NCI-H1092 (cell line): ENCODE results near the gene NLRP6.
"Not testable (repeated sequence)": the region's sequence is repeated elsewhere in the genome, so short reads cannot be mapped to it uniquely, and the experiment has no call there.

Experiments used
- DNase-seq: peaks from one replicate; lab custom pipeline; 2025; lab: John Stamatoyannopoulos, UW

NLRP6 gene

DNA sequence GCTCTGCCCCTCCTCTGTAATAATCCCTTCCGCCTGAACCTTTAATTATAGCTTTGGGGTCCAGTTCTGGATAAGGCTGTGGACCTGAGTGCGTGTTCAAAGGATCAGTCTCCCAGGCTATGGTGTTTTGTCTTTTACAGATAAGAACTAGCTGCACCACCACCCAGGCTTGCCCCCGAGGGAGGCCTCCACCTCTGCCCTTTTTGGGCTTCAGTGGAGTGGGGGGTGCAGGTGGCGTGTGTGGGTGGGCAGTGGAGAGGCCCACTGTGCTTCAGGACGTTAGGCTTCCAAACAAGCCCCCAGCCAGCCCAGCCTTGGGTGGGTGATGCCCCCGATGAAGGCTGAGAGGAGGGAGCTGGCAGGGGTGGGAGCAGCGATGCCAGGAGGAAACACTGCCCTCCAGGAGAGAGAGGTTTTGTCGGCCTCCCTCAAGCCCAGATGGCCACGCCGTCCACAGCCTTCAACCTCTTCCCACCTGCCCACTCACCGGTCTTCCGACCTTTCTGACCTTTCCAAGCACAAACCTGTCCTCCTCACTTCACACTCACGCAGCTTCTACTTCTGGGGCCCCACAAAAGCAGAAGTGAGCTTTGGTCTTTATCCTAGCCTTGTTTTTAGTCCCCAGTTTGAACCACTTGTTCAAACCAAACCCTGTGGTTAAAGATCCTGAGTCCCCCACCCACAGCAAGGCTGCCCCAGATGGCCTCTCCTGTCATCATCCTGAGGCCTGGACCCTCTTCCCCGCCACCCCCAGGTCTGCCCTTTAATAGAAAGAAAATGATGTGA is 21.1 kb upstream of the NLRP6 start:
- DNase-seq, result no peak

DNA sequence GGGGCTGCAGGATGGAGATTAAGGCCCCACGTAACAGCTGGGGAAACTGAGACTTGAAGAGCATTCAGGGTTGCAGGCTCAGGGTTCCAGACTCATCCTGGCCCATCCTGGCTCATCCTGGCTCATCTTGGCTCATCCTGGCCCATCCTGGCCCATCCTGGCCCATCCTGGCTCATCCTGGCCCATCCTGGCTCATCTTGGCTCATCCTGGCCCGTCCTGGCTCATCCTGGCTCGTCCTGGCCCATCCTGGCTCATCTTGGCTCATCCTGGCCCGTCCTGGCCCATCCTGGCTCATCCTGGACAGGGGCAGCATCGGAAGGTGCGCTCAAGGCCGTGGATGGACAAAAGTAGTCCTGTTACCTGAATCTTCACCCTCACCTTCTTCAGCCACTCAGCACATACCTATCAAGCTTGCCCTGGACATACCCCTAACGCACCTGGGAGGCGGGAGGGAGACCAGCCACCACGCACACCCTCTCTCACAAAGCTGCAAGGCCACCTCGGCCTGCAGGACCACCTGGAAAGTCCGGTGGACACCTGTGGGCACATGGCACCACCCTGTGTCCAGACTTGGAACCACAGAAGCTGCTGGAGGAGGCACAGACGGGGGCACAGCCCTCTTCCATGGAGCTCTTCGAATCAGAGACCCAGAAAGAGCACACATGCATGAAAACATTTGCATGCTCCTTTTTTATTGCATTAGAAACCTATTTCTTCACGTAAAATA is 20.3 kb upstream of the NLRP6 start:
- DNase-seq, result no peak

DNA sequence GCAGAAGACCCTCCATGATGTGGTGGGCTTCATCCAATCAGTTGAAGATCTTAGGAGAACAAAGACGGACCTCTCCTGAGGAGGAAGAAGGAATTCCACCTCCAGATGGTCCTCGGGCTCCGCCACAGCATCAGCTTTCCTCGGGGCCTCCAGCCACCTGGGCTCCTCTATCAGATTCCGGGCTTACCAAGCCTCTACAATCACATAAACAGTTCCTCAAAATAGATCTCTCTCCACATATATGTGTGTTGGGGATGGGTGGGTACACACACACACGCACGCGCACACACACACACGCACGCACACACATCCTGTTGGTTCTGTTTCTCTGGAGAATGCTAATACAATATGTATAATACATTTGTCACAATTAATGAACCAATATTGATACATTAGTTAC is 18.8 kb upstream of the NLRP6 start:
- no peak for DNase-seq

DNA sequence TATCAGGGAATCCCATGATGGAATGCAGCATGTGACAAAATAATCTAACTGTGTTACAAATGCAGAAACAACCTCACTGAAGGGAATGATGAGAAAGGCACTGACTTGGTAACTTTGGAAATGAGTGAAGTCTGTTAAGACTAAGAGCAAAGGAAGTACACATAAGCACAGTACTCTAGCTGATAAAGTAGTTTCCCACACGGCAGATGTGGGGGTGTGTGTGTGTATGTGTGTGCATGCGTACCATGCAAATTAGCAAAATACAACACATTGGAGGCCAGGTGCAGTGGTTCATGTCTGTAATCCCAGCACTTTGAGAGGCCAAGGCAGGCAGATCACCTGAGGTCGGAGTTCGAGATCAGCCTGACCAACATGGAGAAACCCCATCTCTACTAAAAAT is 16.6 kb upstream of the NLRP6 start:
- no peak for DNase-seq

DNA sequence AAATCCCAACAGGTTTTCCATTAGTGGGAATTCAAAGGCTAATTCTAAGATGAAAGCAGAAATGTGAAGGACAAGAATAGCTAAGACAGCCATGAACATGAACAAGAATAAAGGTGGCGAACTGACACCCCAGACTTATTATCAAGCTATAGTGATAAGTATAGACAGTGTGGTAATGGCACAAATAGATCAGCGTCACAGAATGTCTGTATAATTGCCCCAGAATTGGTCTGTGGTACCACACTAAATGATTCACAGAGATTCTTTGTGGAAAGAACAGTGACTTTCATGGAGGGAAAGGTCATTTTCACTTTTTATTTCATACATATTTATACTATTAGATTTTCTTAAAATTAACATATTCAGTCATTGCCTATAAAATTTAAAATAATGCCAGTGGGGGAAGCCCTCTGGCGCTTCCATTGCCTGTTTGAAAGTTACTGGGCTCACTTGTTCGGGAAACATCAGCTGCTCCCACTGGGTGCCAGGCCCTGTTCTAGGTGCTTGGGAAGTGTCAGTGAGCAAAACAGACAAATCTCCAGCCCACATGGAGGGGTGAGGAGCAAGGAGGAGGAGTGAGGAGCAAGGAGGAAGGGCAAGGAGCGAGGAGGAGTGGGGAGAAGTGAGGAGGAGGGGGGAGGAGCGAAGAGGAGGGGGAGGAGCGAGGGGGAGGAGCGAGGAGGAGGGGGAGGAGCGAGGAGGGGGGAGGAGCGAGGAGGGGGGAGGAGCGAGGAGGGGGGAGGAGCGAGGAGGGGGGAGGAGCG is 11.3 kb upstream of the NLRP6 start:
- no peak for DNase-seq

DNA sequence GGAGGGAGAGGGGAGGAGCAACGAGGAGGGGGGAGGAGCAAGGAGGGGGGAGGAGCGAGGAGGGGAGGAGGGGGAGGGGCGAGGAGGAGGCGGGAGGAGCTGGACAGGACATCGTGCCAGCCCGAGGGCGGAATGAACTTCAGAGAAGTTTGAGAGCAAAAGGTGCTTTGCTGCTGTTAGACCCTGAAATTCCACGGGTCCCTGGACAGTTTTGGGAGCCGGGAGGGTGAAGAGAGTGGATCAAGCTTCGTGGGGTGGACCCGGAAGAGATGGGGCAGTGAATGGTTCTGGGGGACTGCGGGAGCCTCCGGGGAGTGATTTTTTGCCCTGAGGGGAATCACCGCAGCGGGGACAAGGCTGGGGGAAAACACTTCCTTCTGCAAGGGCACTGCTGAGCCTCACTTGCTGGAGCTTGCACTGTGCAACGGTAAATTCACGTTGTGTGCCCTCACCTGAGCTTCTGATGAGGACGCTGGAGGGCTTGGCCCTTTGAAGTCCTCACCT is 10.7 kb upstream of the NLRP6 start:
- DNase-seq, result no peak

DNA sequence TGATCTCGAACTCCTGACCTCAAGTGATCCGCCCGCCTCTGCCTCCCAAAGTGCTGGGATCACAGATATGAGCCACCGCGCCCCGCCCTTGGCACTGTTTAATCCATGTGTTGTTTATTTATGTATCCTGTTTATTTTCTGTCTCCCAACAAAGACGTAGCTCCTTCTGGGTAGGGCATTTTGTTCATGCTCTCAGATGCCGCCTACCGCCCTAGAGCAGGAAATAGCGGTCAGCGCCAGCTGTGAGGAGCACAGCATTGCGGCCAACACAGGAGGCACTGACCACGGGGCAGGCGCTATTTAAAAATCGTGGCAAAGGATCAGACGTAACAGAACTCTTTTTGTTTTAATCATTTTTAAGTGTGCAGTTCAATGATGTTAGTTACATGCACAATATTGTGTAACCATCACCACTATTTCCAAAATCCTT is 9.5 kb upstream of the NLRP6 start:
- not testable (repeated sequence) for DNase-seq

DNA sequence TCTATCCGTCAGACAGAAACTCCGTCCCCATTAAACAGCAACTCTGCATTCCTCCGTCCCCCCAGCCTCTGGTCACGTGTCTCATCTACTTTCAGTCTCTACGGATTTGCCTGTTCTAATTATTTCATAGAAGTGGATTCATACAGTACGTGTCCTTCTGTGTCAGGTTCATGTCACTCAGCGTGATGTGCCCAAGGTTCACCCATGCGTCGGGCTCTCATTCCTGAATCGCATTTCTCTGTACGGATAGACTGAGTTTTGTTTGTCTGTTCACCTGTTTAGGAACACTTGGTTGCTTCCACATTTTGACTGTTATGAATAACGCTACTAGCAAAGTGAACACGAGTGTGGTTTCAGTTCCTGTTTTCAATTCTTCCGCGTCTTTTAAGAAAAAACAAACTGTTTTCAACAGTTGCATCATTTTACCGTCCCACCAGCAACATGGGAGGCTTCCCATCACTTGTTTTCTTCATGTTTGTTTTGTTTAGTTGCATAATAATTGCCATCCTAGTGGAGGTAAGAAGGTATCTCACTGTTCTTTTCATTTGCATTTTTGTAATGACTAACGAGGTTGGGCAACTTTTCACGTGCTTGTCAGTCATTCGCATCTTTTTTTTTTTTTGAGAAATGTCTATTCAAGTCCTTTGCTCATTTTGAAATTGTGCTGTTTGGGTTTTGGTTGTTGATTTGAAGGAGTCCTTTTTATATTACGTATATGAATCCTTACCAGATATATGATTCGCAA is 8.9 kb upstream of the NLRP6 start:
- DNase-seq, result no peak

DNA sequence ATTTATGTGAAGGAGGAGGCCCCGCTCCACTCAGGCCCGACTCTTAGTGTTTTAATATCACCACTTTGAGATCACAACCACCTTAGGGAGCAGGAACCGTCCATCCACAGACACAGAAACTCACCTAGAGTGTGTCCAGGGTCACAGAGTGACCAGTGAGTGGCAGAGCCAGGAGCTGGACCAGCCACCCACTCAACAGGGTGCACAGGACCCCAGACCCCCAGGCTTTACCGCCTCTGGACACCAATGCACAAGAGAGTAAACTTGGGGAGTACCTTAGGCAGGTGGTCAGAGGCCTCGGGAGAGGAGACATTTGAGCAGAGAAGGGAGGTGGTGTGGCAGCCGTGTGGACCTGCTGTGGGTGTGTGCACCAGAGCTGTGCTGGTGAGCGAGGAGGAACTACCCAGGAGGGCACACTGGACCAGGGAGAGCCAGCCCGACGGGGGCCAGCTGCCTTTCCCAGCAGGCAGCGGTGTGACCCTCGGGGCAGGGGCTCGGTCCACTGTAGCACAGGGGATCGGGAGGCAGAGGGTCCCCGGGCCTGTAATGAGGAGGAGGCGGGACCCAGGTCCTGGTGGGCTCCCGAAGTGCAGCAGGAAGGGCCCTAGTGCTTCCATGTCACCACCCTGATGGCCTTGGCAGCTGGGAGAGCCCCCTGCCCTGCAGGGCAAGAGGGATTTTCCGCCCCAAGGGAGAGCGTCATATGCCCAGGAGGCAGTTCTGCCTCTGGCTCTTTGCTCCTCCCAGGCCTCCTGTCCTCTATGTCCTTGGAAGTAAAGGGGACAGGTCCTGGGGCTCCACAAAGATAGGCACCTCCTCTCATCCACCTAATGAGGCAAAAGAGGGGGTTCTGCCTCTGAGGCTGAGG is 7.5 kb upstream of the NLRP6 start:
- no peak for DNase-seq

DNA sequence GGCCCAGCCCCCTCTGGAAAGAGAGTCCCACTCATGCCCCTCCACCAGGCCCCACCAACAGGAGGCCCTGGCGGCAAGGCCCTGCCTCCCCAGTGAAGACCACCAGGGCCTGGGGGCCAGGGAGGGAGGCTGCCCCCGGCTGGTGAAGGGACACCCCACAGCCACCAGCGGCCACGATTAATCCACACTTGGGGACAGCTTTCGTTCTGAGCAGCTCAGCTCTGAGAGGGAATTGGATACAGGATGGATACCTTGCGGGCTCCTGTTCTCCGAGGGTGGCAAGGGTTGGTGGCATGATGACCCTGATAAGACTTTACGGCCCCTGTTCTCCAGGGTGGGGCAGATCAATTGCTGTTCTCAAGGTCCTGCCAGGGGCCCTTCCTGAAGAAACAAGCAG is 6.9 kb upstream of the NLRP6 start:
- DNase-seq, result no peak

DNA sequence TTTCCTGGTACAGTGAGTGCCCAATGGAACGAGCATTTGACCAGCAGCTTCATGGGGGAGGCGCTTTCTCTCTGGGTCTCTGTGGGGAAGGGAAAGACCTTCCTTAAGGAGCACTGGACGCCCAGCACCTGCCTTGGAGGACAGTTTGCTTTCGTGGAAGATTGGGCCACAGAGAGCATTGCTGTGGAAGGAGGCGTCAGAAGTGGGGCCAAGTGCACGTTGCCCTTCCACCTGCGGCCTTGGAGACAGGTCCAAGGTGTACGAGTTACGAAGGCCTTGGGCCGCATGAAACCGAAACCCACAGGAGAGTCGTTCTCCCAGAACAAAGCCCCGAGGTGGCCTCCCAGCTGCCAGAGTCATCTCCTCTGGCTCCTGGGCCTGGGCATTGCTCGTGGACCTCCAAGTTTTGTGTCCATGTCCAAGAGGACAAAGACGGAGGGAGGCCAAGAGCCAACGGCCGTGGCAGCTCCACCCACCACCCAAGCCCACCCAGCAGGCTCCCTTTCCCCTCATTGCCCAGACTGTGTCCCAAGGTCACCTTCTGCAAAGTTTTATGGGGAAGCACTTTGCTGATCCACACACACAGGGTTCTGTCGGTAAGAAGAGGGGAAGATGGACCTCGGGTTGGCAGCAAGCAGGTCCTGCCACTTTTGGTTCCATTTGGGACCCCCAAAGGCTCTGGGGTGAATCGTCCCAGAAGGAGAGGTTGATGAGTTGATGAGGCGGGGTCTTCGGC is 5.8 kb upstream of the NLRP6 start:
- no peak for DNase-seq

DNA sequence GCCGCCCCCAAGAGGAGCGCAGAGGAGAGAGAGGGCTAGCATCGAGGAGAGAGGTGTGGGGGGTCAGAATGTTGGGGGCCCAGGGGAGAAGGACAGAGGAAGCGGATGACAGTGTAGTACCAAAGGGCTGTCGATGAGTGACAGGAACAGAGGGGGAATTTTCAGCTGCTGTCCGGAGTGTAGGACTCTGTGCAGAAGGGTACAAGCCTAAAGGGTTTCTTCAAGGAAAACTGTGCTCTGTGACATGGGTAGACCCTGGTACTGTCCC is 5.3 kb upstream of the NLRP6 start:
- DNase-seq, result no peak

DNA sequence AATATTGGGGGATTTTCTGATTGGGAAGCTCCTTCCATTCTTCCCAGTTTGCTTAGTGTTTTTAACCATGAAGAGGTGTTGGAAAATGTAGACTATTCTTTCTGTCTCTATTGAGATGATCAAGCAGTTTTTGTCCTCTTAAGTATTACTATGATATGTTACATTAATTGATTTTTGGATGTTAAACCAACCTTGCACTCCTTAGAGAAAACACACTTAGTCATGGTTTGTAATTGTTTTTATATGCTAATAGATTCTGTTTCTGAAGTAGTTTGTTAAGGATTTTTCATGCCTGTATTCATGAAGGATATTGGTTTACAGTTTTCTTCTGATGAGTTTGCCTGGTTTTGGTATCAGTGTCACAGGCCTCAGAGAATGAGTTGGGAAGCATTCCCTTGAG is 2.0 kb upstream of the NLRP6 start:
- no peak for DNase-seq

DNA sequence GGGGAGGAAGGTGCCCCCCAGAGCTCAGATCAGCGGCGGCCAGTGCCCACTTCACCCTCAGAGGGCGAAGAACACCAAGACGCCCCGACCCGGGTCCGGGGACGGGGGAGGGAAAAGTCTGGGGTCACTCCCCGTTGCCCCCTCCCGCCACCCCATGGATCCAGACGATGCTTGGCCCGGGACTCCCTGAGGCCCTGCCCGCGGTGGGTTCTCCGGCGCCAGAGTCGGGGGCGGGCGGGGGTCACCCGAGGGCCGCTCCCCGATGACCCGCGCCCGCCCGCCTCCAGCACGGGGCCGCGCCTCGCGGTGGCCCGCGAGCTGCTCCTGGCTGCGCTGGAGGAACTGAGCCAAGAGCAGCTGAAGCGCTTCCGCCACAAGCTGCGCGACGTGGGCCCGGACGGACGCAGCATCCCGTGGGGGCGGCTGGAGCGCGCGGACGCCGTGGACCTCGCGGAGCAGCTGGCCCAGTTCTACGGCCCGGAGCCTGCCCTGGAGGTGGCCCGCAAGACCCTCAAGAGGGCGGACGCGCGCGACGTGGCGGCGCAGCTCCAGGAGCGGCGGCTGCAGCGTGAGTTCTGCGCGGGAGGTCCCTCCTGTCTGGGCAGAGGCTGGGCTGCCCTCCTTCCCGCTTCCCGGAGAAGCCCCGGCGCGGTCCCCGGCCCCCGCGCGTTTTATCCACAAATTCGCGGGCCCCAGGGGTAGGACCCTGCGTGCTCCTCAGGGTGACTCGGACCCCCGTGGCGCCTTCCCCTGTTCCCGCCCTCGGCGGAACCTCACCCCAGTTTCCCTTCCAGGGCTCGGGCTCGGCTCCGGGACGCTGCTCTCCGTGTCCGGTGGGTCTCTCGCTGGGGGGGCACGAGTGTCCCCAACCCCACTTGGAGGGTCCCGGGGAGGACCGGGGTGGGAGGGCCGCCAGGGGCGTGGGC is 1.1 kb downstream of the NLRP6 start:
- DNase-seq, result no peak

DNA sequence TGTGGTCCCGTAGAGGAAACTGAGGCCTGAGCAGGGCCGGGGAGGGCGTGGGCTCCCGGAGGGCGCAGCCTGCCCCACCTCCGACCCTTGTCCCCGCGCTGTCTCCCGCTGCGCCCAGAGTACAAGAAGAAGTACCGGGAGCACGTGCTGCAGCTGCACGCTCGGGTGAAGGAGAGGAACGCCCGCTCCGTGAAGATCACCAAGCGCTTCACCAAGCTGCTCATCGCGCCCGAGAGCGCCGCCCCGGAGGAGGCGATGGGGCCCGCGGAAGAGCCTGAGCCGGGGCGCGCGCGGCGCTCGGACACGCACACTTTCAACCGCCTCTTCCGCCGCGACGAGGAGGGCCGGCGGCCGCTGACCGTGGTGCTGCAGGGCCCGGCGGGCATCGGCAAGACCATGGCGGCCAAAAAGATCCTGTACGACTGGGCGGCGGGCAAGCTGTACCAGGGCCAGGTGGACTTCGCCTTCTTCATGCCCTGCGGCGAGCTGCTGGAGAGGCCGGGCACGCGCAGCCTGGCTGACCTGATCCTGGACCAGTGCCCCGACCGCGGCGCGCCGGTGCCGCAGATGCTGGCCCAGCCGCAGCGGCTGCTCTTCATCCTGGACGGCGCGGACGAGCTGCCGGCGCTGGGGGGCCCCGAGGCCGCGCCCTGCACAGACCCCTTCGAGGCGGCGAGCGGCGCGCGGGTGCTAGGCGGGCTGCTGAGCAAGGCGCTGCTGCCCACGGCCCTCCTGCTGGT is 1.9 kb downstream of the NLRP6 start:
- DNase-seq, result no peak

DNA sequence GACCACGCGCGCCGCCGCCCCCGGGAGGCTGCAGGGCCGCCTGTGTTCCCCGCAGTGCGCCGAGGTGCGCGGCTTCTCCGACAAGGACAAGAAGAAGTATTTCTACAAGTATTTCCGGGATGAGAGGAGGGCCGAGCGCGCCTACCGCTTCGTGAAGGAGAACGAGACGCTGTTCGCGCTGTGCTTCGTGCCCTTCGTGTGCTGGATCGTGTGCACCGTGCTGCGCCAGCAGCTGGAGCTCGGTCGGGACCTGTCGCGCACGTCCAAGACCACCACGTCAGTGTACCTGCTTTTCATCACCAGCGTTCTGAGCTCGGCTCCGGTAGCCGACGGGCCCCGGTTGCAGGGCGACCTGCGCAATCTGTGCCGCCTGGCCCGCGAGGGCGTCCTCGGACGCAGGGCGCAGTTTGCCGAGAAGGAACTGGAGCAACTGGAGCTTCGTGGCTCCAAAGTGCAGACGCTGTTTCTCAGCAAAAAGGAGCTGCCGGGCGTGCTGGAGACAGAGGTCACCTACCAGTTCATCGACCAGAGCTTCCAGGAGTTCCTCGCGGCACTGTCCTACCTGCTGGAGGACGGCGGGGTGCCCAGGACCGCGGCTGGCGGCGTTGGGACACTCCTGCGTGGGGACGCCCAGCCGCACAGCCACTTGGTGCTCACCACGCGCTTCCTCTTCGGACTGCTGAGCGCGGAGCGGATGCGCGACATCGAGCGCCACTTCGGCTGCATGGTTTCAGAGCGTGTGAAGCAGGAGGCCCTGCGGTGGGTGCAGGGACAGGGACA is 2.7 kb downstream of the NLRP6 start:
- no peak for DNase-seq

DNA sequence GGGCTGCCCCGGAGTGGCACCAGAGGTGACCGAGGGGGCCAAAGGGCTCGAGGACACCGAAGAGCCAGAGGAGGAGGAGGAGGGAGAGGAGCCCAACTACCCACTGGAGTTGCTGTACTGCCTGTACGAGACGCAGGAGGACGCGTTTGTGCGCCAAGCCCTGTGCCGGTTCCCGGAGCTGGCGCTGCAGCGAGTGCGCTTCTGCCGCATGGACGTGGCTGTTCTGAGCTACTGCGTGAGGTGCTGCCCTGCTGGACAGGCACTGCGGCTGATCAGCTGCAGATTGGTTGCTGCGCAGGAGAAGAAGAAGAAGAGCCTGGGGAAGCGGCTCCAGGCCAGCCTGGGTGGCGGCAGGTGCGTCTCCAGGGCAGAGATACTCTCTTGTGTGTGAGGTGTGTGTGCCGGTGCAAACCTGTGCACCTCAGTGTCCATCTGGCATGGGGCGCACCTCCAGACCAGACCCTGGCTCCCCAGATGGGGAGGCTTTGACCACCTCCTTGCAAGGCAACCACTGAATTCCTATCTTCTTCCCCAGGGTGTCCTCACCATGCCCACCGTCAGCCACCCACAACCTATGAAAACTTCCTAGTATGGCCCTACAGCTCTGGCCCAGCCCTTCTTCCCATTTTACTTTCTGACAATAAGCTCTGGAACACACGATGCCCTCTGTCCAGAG is 3.4 kb downstream of the NLRP6 start:
- no peak for DNase-seq
